Measurements from ENCODE around the gene OR2D2.
"Not testable (repeated sequence)": the region's sequence is repeated elsewhere in the genome, so short reads cannot be mapped to it uniquely, and the experiment has no call there.

The OR2D2 gene

GRCh38 chr11:6911378-6911777 lies 19.1 kb upstream of the OR2D2 start:
- Histone ChIP-seq H3K27ac (ENCODE audit: low read depth, low read length) (no peak overlapping the region), H3F3A (ENCODE audit: control insufficient read depth, insufficient read depth) (no peaks in the 10 kb centered on the region), H3K4me2 (ENCODE audit: low read length) (no peak overlapping the region), H3K4me1 (ENCODE audit: control insufficient read depth, low read length) (no peaks in the 10 kb centered on the region), H3K9me3 (ENCODE audit: control insufficient read depth, insufficient read depth, low read length) (no peaks in the 10 kb centered on the region), H3K79me2 (ENCODE audit: control insufficient read depth, low read length) (no peaks in the 10 kb centered on the region), H3K36me3 (ENCODE audit: control insufficient read depth, low read length) (no peaks in the 10 kb centered on the region), H3K27me3 (ENCODE audit: control insufficient read depth, low read length) (no peaks in the 10 kb centered on the region), H3K4me3 (ENCODE audit: low read length) (no peak overlapping the region), H3K9me2 (replicated peaks; ENCODE audit: control insufficient read depth, low read length) (no peaks in the 10 kb centered on the region), H4K20me1 (ENCODE audit: control insufficient read depth, insufficient read depth, low read depth, low read length) (no peaks in the 10 kb centered on the region)
- TF ChIP-seq CTCF (IDR thresholded peaks at IDR 0.05; ENCODE audit: low read depth, low read length, poor library complexity, severe bottlenecking) (no peak), EZH2phosphoT487 (IDR thresholded peaks at IDR 0.05; ENCODE audit: borderline replicate concordance, low read length) (no peak)

GRCh38 chr11:6904804-6905203 lies 12.5 kb upstream of the OR2D2 start:
- H3K4me2 ChIP-seq (ENCODE audit: low read length); H3F3A ChIP-seq (ENCODE audit: control insufficient read depth, insufficient read depth); H3K4me3 ChIP-seq (ENCODE audit: low read length); H3K27me3 ChIP-seq (ENCODE audit: control insufficient read depth, low read length); H3K36me3 ChIP-seq (ENCODE audit: control insufficient read depth, low read length); H3K79me2 ChIP-seq (ENCODE audit: control insufficient read depth, low read length); H3K9me2 ChIP-seq (replicated peaks; ENCODE audit: control insufficient read depth, low read length); H3K27ac ChIP-seq (ENCODE audit: low read depth, low read length); H3K4me1 ChIP-seq (ENCODE audit: control insufficient read depth, low read length); H3K9me3 ChIP-seq (ENCODE audit: control insufficient read depth, insufficient read depth, low read length); H4K20me1 ChIP-seq (ENCODE audit: control insufficient read depth, insufficient read depth, low read depth, low read length): not testable (repeated sequence)

GRCh38 chr11:6900327-6900999 lies 8.2 kb upstream of the OR2D2 start:
- H3F3A ChIP-seq (ENCODE audit: control insufficient read depth, insufficient read depth), result no peaks in the 10 kb centered on the region
- no peak overlapping the region for H3K4me2 ChIP-seq (ENCODE audit: low read length)
- H3K36me3 ChIP-seq (ENCODE audit: control insufficient read depth, low read length), result no peaks in the 10 kb centered on the region
- no peak overlapping the region for H3K27ac ChIP-seq (ENCODE audit: low read depth, low read length)
- no peaks in the 10 kb centered on the region for H3K9me3 ChIP-seq (ENCODE audit: control insufficient read depth, insufficient read depth, low read length)
- TF ChIP-seq CTCF (IDR thresholded peaks at IDR 0.05; ENCODE audit: low read depth, low read length, poor library complexity, severe bottlenecking) (peak; percentile 15), EZH2phosphoT487 (IDR thresholded peaks at IDR 0.05; ENCODE audit: borderline replicate concordance, low read length) (no peak)
- H3K27me3 ChIP-seq (ENCODE audit: control insufficient read depth, low read length), result no peaks in the 10 kb centered on the region
- no peaks in the 10 kb centered on the region for H3K9me2 ChIP-seq (replicated peaks; ENCODE audit: control insufficient read depth, low read length)
- no peak overlapping the region for H3K4me3 ChIP-seq (ENCODE audit: low read length)
- no peaks in the 10 kb centered on the region for H3K79me2 ChIP-seq (ENCODE audit: control insufficient read depth, low read length)
- H3K4me1 ChIP-seq (ENCODE audit: control insufficient read depth, low read length), result no peaks in the 10 kb centered on the region
- no peaks in the 10 kb centered on the region for H4K20me1 ChIP-seq (ENCODE audit: control insufficient read depth, insufficient read depth, low read depth, low read length)

- TF ChIP-seq EZH2phosphoT487 (IDR thresholded peaks at IDR 0.05; ENCODE audit: borderline replicate concordance, low read length), result no peak
- no peak for TF ChIP-seq CTCF (IDR thresholded peaks at IDR 0.05; ENCODE audit: low read depth, low read length, poor library complexity, severe bottlenecking)
- H3K27ac ChIP-seq (ENCODE audit: low read depth, low read length), result no peak overlapping the region
- H3K9me2 ChIP-seq (replicated peaks; ENCODE audit: control insufficient read depth, low read length), result no peaks in the 10 kb centered on the region
- H4K20me1 ChIP-seq (ENCODE audit: control insufficient read depth, insufficient read depth, low read depth, low read length), result no peaks in the 10 kb centered on the region
- H3K9me3 ChIP-seq (ENCODE audit: control insufficient read depth, insufficient read depth, low read length), result no peaks in the 10 kb centered on the region
- H3K4me1 ChIP-seq (ENCODE audit: control insufficient read depth, low read length), result peaks cover 3% of the 10 kb centered on the region; the same call in 1 of the 2 replicates
- no peaks in the 10 kb centered on the region for H3K27me3 ChIP-seq (ENCODE audit: control insufficient read depth, low read length)
- no peaks in the 10 kb centered on the region for H3F3A ChIP-seq (ENCODE audit: control insufficient read depth, insufficient read depth)
- no peaks in the 10 kb centered on the region for H3K36me3 ChIP-seq (ENCODE audit: control insufficient read depth, low read length)
- H3K79me2 ChIP-seq (ENCODE audit: control insufficient read depth, low read length), result no peaks in the 10 kb centered on the region
- no peak overlapping the region for H3K4me3 ChIP-seq (ENCODE audit: low read length)
- H3K4me2 ChIP-seq (ENCODE audit: low read length), result no peak overlapping the region
These were observed 6.6 kb upstream of the OR2D2 start for GRCh38 chr11:6898911-6899310.
